T-helper 1 cell treated with Interleukin-12 subunit alpha and Interleukin-12 subunit beta and Interleukin-4 antibody, amounts not matched to agents 30 ng/mL and 1 ng/mL, for 36 hours (primary cell): ENCODE data around the gene C1QTNF12. TPM values are rescaled to one million over a fixed set of nuclear protein-coding genes. Genes with fewer than 3 reads are reported as not detected.
"Not testable (repeated sequence)": the region's sequence is repeated elsewhere in the genome, so short reads cannot be mapped to it uniquely, and the experiment has no call there.

Experiments used
- intact Hi-C: fragments of 100-400 bp; cut with micrococcal nuclease; formaldehyde crosslinking; loops from one replicate; pipeline ENCODE4 v1.15.1; 2024
- total RNA-seq: library from RNA; stranded (reverse); gene quantifications from 2 replicates; pipeline ENCODE4 v1.2.3, GENCODE V29; 2022

C1QTNF12 gene
- total RNA-seq, 1 donor from 2014 or later: 3.5 TPM

GRCh38 chr1:1203561-1204424 lies 42.7 kb downstream of the C1QTNF12 start:
- intact Hi-C loops: no loop called here

- intact Hi-C loops: no loop called here
These were observed 43.5 kb downstream of the C1QTNF12 start for GRCh38 chr1:1202831-1203560.

GRCh38 chr1:1200876-1201810 lies 45.4 kb downstream of the C1QTNF12 start:
- intact Hi-C loops: loop anchor here (1.0 kb wide), 1 partner anchor 57 kb away; no protein-coding TSS in a partner anchor

GRCh38 chr1:1199961-1200875 lies 46.3 kb downstream of the C1QTNF12 start:
- intact Hi-C loops: loop anchor here (1.0 kb wide), 1 partner anchor 56 kb away; no protein-coding TSS in a partner anchor

GRCh38 chr1:1199141-1199960 lies 47.2 kb downstream of the C1QTNF12 start:
- intact Hi-C loops: no loop called here

- intact Hi-C loops: no loop called here
These were observed 47.9 kb downstream of the C1QTNF12 start for GRCh38 chr1:1198423-1199140.

GRCh38 chr1:1197551-1198422 lies 48.7 kb downstream of the C1QTNF12 start:
- intact Hi-C loops: no loop called here

GRCh38 chr1:1197188-1197500 lies 49.4 kb downstream of the C1QTNF12 start:
- intact Hi-C loops: no loop called here

- intact Hi-C loops: no loop called here
These were observed 49.9 kb downstream of the C1QTNF12 start for GRCh38 chr1:1196431-1197187.

- intact Hi-C loops: not testable (repeated sequence)
These were observed 50.8 kb downstream of the C1QTNF12 start for GRCh38 chr1:1195726-1196125.

- intact Hi-C loops: no loop called here
These were observed 51.8 kb downstream of the C1QTNF12 start for GRCh38 chr1:1194723-1195122.

Other genes with a start within 250 kb of the C1QTNF12 start
- gene HES4, start 246.6 kb downstream of the C1QTNF12 start, total RNA-seq: 0.39 and 0.46 TPM in 2 replicates
- 210 and 211 TPM in 2 replicates for gene ISG15, start 233.2 kb downstream of the C1QTNF12 start, total RNA-seq
- 12.7 and 12.9 TPM in 2 replicates for gene AGRN, start 226.6 kb downstream of the C1QTNF12 start, total RNA-seq
- gene RNF223, start 172.4 kb downstream of the C1QTNF12 start, total RNA-seq: not detected in 2 replicates
- gene C1orf159, start 130.6 kb downstream of the C1QTNF12 start, total RNA-seq: 22.9 and 23.7 TPM in 2 replicates
- 1.7 and 3.7 TPM in 2 replicates for gene TTLL10, start 72.8 kb downstream of the C1QTNF12 start, total RNA-seq
- 175 and 176 TPM in 2 replicates for gene TNFRSF18, start 40.1 kb downstream of the C1QTNF12 start, total RNA-seq
- gene TNFRSF4, start 32.6 kb downstream of the C1QTNF12 start, total RNA-seq: 406 and 418 TPM in 2 replicates
- 161 and 167 TPM in 2 replicates for gene SDF4, start 14.7 kb downstream of the C1QTNF12 start, total RNA-seq
- 30.8 and 32.5 TPM in 2 replicates for gene B3GALT6, start 14.5 kb downstream of the C1QTNF12 start, total RNA-seq
- gene UBE2J2, start 27.1 kb upstream of the C1QTNF12 start, total RNA-seq: 85.1 and 87.7 TPM in 2 replicates
- gene SCNN1D, start 33.7 kb upstream of the C1QTNF12 start, total RNA-seq: 2.8 and 4.6 TPM in 2 replicates
- gene ACAP3, start 61.2 kb upstream of the C1QTNF12 start, total RNA-seq: 60.9 and 62.5 TPM in 2 replicates
- 19.2 and 20.6 TPM in 2 replicates for gene PUSL1, start 61.9 kb upstream of the C1QTNF12 start, total RNA-seq
- 129 and 134 TPM in 2 replicates for gene INTS11, start 77.9 kb upstream of the C1QTNF12 start, total RNA-seq
- 20.4 and 20.8 TPM in 2 replicates for gene CPTP, start 78.1 kb upstream of the C1QTNF12 start, total RNA-seq
- gene TAS1R3, start 84.6 kb upstream of the C1QTNF12 start, total RNA-seq: 1.0 and 1.2 TPM in 2 replicates
- 39.1 and 43.8 TPM in 2 replicates for gene DVL1, start 102.7 kb upstream of the C1QTNF12 start, total RNA-seq
- gene MXRA8, start 111.8 kb upstream of the C1QTNF12 start, total RNA-seq: 0.25 and 0.27 TPM in 2 replicates
- 104 and 114 TPM in 2 replicates for gene AURKAIP1, start 128.5 kb upstream of the C1QTNF12 start, total RNA-seq
- 119 and 120 TPM in 2 replicates for gene CCNL2, start 152.6 kb upstream of the C1QTNF12 start, total RNA-seq
- 138 and 139 TPM in 2 replicates for gene MRPL20, start 160.6 kb upstream of the C1QTNF12 start, total RNA-seq
- not detected in 2 replicates for gene ANKRD65, start 174.6 kb upstream of the C1QTNF12 start, total RNA-seq
- gene VWA1, start 189.0 kb upstream of the C1QTNF12 start, total RNA-seq: 1.6 and 2.0 TPM in 2 replicates
- gene ATAD3C, start 203.0 kb upstream of the C1QTNF12 start, total RNA-seq: 0.56 and 1.5 TPM in 2 replicates
- gene ATAD3B, start 225.0 kb upstream of the C1QTNF12 start, total RNA-seq: 48.7 and 50.9 TPM in 2 replicates